GM12875 (cell line): ENCODE data around the gene S100Z.
"Not testable (repeated sequence)": the region's sequence is repeated elsewhere in the genome, so short reads cannot be mapped to it uniquely, and the experiment has no call there.

ENCODE experiments used
- H3K4me3 ChIP-seq: one replicate; pipeline ENCODE4 v1.5.1; 2011; ENCODE audit warnings: low read depth, low read length, control low read depth
- CTCF ChIP-seq: IDR thresholded peaks from 2 replicates; pipeline ENCODE4 v1.5.1; 2011; ENCODE audit warnings: low read depth, mild to moderate bottlenecking, control low read depth, inconsistent platforms, low read length, moderate library complexity, borderline replicate concordance; ENCODE audit not compliant: insufficient read depth

Gene S100Z

GRCh38 chr5:76901522-76901921 lies 51.7 kb downstream of the S100Z start:
- no peak for TF ChIP-seq CTCF
- H3K4me3 ChIP-seq: no peak overlapping the region

- H3K4me3 ChIP-seq: no peak overlapping the region
- TF ChIP-seq CTCF: no peak
Measured at GRCh38 chr5:76908166-76908565, 58.4 kb downstream of the S100Z start.

- H3K4me3 ChIP-seq: not testable (repeated sequence)
Measured at GRCh38 chr5:76910344-76910933, 60.6 kb downstream of the S100Z start.

- not testable (repeated sequence) for H3K4me3 ChIP-seq
Measured at GRCh38 chr5:76914671-76915070, 64.9 kb downstream of the S100Z start.

- no peak for TF ChIP-seq CTCF
Measured at GRCh38 chr5:76918539-76918938, 68.7 kb downstream of the S100Z start.

GRCh38 chr5:76920491-76920890 lies 70.7 kb downstream of the S100Z start:
- no peak for TF ChIP-seq CTCF

More at GRCh38 chr5:76918539-76918938, 68.7 kb downstream of the S100Z start:
- no peak overlapping the region for H3K4me3 ChIP-seq

GRCh38 chr5:76926329-76927105 lies 76.7 kb downstream of the S100Z start:
- no peak overlapping the region for H3K4me3 ChIP-seq
- TF ChIP-seq CTCF: no peak

More at GRCh38 chr5:76920491-76920890, 70.7 kb downstream of the S100Z start:
- H3K4me3 ChIP-seq: no peak overlapping the region

- no peak for TF ChIP-seq CTCF
- H3K4me3 ChIP-seq: no peak overlapping the region
Measured at GRCh38 chr5:76927961-76928360, 78.1 kb downstream of the S100Z start.
